ENCODE measurements around the gene DELE1. TPM values are rescaled to one million over a fixed set of nuclear protein-coding genes. Genes with fewer than 3 reads are reported as not detected.

Gene DELE1
- total and polyA plus RNA-seq, 2 donors (not counting 3 experiments of a cell fraction or from before 2014, with no cell fraction given) = 105 to 121 TPM

- no peak overlapping the region for H3K4me2 ChIP-seq (ENCODE audit: insufficient read depth, low read length)
- H3K27me3 ChIP-seq (ENCODE audit: control insufficient read depth in 2 of 2, insufficient read depth in 2 of 2, low read length in 2 of 2) = peaks cover 26 to 44% of the 10 kb centered on the region in 2 experiments
- no peak overlapping the region for H2AFZ ChIP-seq (ENCODE audit: low read depth, low read length)
- H3K9me1 ChIP-seq (replicated peaks; ENCODE audit: control insufficient read depth, extremely low read depth, insufficient read depth, low read length) = no peaks in the 10 kb centered on the region
- CTCF ChIA-PET = interaction anchor here (1.0 to 8.4 kb wide), 10 partner anchors 8 to 218 kb away, joined by 3 to 233 read pairs (median 52); partner anchors contain the start of gene PCDH12
- dilution Hi-C loops (cut with MboI; ENCODE audit: extremely low pct_ligation_motif_present, low sequenced_read_pairs) = loop anchor here (25.0 kb wide), 1 partner anchor 145 kb away; no protein-coding TSS in a partner anchor
- H4K20me1 ChIP-seq (replicated peaks; ENCODE audit: control insufficient read depth, extremely low read depth, insufficient read depth, low read length) = no peaks in the 10 kb centered on the region
- DNase-seq (ENCODE audit: low read depth, low spot score) (no peak), FAIRE-seq (no peak)
- H3K79me2 ChIP-seq (ENCODE audit: control insufficient read depth, insufficient read depth, low read length) = peaks cover 12% of the 10 kb centered on the region
- no peak for TF ChIP-seq JUN (IDR thresholded peaks at IDR 0.05; ENCODE audit: borderline replicate concordance, insufficient read depth, insufficient read length, low read depth)
- TF ChIP-seq POLR2A (IDR thresholded peaks at IDR 0.05; ENCODE audit: low read depth, low read length) = no peak
- TF ChIP-seq MAX (IDR thresholded peaks at IDR 0.05; ENCODE audit: insufficient read depth, insufficient read length) = no peak
- TF ChIP-seq CTCF (IDR thresholded peaks at IDR 0.05; ENCODE audit: extremely low read depth in 1 of 2, insufficient read depth in 1 of 2, low read depth in 1 of 2, low read length in 2 of 2) = no peak
- TF ChIP-seq EZH2 (IDR thresholded peaks at IDR 0.05; ENCODE audit: borderline replicate concordance, low read depth, low read length, severe bottlenecking) = no peak
- no peak for TF ChIP-seq FOS (IDR thresholded peaks at IDR 0.05; ENCODE audit: borderline replicate concordance, insufficient read depth, low read length)
- TF ChIP-seq POLR2AphosphoS5 (IDR thresholded peaks at IDR 0.05; ENCODE audit: insufficient read depth, low read depth, low read length) = no peak
- no peak for TF ChIP-seq MYC (IDR thresholded peaks at IDR 0.05; ENCODE audit: low read depth, low read length)
- no peak for TF ChIP-seq GATA2 (IDR thresholded peaks at IDR 0.05; ENCODE audit: insufficient read depth, insufficient read length, low read depth, low read length)
- H3K4me3 ChIP-seq (replicated peaks in 1 of 3; ENCODE audit: insufficient read depth in 1 of 3, low read depth in 1 of 3, low read length in 3 of 3) = no peak overlapping the region
- no peaks in the 10 kb centered on the region for H3K9me3 ChIP-seq (replicated peaks; ENCODE audit: control insufficient read depth, insufficient read depth, low read length)
- H3K4me1 ChIP-seq (ENCODE audit: control insufficient read depth, extremely low read depth, insufficient read depth, low read length) = peaks cover 5% of the 10 kb centered on the region
- POLR2A ChIA-PET = no interaction called here
- H3K27ac ChIP-seq (ENCODE audit: insufficient read depth, low read depth, low read length) = no peak overlapping the region
- intact Hi-C loops (cut with micrococcal nuclease) = no loop called here
- H3K36me3 ChIP-seq (ENCODE audit: control insufficient read depth in 2 of 2, extremely low read depth in 1 of 2, insufficient read depth in 2 of 2, low read length in 2 of 2) = no peaks in the 10 kb centered on the region
- no peak overlapping the region for H3K9ac ChIP-seq (replicated peaks; ENCODE audit: extremely low read depth, insufficient read depth, low read length)
- BruUV-seq (replicated peaks) = no TSS peak
These were observed 41.8 kb upstream of the DELE1 start for GRCh38 chr5:141881886-141882285.

All from endothelial cell of umbilical vein (primary cell).